Osteoblast (primary cell): Measurements from ENCODE around the gene MEOX1. TPM values are rescaled to one million over a fixed set of nuclear protein-coding genes. Genes with fewer than 3 reads are reported as not detected.

ENCODE experiments used
- DNase-seq: peaks from one replicate; pipeline ENCODE4 v3.0.0; 2011; ENCODE audit warnings: low spot score, mixed read lengths; ENCODE audit not compliant: insufficient read length; ENCODE audit errors: missing footprints
- H2AFZ ChIP-seq: 2 replicates; pipeline ENCODE4 v1.6.0; 2011; ENCODE audit warnings: mild to moderate bottlenecking, low read length
- H3K27ac ChIP-seq: 2 replicates; pipeline ENCODE4 v1.5.1; 2011; ENCODE audit warnings: mild to moderate bottlenecking, low read depth, low read length, moderate library complexity
- H3K27me3 ChIP-seq: 2 replicates; pipeline ENCODE4 v1.6.0; 2012; ENCODE audit warnings: mild to moderate bottlenecking, control low read depth, inconsistent platforms, low read length, moderate library complexity; ENCODE audit not compliant: insufficient read depth
- H3K36me3 ChIP-seq: 2 replicates; pipeline ENCODE4 v1.5.1; 2011; ENCODE audit warnings: mild to moderate bottlenecking, low read length, control low read depth, moderate library complexity; ENCODE audit not compliant: insufficient read depth
- H3K4me1 ChIP-seq: 2 replicates; pipeline ENCODE4 v1.5.1; 2011; ENCODE audit warnings: mild to moderate bottlenecking, low read length, control low read depth, moderate library complexity; ENCODE audit not compliant: insufficient read depth
- H3K4me2 ChIP-seq: 2 replicates; pipeline ENCODE4 v1.6.0; 2011; ENCODE audit warnings: mild to moderate bottlenecking, low read length; ENCODE audit not compliant: insufficient read depth
- H3K4me3 ChIP-seq: fragments of 200-600 bp; sonication (generic); 3 replicates; pipeline ENCODE4 v1.5.1; 2012; ENCODE audit warnings: mild to moderate bottlenecking, low read length, inconsistent platforms; ENCODE audit not compliant: insufficient read depth
- H3K79me2 ChIP-seq: 2 replicates; pipeline ENCODE4 v1.6.0; 2012; ENCODE audit warnings: mild to moderate bottlenecking, low read length, control low read depth, inconsistent platforms; ENCODE audit not compliant: insufficient read depth
- H3K9me3 ChIP-seq: 2 replicates; pipeline ENCODE4 v1.5.1; 2011; ENCODE audit warnings: low read depth, low read length, control low read depth
- H4K20me1 ChIP-seq: 2 replicates; pipeline ENCODE4 v1.6.0; 2012; ENCODE audit warnings: mild to moderate bottlenecking, low read length, control low read depth; ENCODE audit not compliant: insufficient read depth
- total RNA-seq: library from RNA; depleted of rRNA; stranded (reverse); fragments of >200 nt; gene quantifications from 2 replicates; pipeline ENCODE4 v1.2.3, GENCODE V29; 2012
- TF ChIP-seq, protein P1 (sequence below): IDR thresholded peaks from 2 replicates; pipeline ENCODE4 v1.5.1; 2011; ENCODE audit warnings: mild to moderate bottlenecking, low read depth, low read length, moderate library complexity; ENCODE audit errors: extremely low read depth

Gene MEOX1
- total RNA-seq, 1 donor, result under 0.01 TPM

- no peak overlapping the region for H2AFZ ChIP-seq
Observed at GRCh38 chr17:43601280-43602039, 60.3 kb downstream of the MEOX1 start.

GRCh38 chr17:43599835-43600234, 61.9 kb downstream of the MEOX1 start:
- Histone ChIP-seq H3K4me3 (no peak overlapping the region), H3K27me3 (peaks cover 5% of the 10 kb centered on the region), H3K4me1 (peaks cover 13% of the 10 kb centered on the region), H3K36me3 (no peaks in the 10 kb centered on the region), H3K9me3 (no peaks in the 10 kb centered on the region), H4K20me1 (no peaks in the 10 kb centered on the region), H3K4me2 (no peak overlapping the region), H3K79me2 (no peaks in the 10 kb centered on the region), H3K27ac (no peak overlapping the region), H2AFZ (no peak overlapping the region)
- peak; percentile 84 for DNase-seq
- TF ChIP-seq, protein P1, sequence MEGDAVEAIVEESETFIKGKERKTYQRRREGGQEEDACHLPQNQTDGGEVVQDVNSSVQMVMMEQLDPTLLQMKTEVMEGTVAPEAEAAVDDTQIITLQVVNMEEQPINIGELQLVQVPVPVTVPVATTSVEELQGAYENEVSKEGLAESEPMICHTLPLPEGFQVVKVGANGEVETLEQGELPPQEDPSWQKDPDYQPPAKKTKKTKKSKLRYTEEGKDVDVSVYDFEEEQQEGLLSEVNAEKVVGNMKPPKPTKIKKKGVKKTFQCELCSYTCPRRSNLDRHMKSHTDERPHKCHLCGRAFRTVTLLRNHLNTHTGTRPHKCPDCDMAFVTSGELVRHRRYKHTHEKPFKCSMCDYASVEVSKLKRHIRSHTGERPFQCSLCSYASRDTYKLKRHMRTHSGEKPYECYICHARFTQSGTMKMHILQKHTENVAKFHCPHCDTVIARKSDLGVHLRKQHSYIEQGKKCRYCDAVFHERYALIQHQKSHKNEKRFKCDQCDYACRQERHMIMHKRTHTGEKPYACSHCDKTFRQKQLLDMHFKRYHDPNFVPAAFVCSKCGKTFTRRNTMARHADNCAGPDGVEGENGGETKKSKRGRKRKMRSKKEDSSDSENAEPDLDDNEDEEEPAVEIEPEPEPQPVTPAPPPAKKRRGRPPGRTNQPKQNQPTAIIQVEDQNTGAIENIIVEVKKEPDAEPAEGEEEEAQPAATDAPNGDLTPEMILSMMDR, result no peak

More at GRCh38 chr17:43601280-43602039, 60.3 kb downstream of the MEOX1 start:
- TF ChIP-seq, protein P1, result no peak
- H4K20me1 ChIP-seq, result no peaks in the 10 kb centered on the region
- H3K9me3 ChIP-seq, result no peaks in the 10 kb centered on the region
- H3K27ac ChIP-seq, result no peak overlapping the region
- no peak for DNase-seq
- H3K4me3 ChIP-seq, result no peak overlapping the region
- H3K27me3 ChIP-seq, result peaks cover 7% of the 10 kb centered on the region
- no peaks in the 10 kb centered on the region for H3K79me2 ChIP-seq
- H3K4me2 ChIP-seq, result no peak overlapping the region
- H3K36me3 ChIP-seq, result no peaks in the 10 kb centered on the region
- peaks cover 13% of the 10 kb centered on the region for H3K4me1 ChIP-seq

GRCh38 chr17:43599046-43599395, 62.7 kb downstream of the MEOX1 start:
- H3K36me3 ChIP-seq, result no peaks in the 10 kb centered on the region
- no peaks in the 10 kb centered on the region for H3K79me2 ChIP-seq
- H3K27me3 ChIP-seq, result no peaks in the 10 kb centered on the region
- TF ChIP-seq, protein P1, result no peak
- H3K4me1 ChIP-seq, result peaks cover 13% of the 10 kb centered on the region
- no peak overlapping the region for H3K4me3 ChIP-seq
- H4K20me1 ChIP-seq, result no peaks in the 10 kb centered on the region
- no peak overlapping the region for H3K4me2 ChIP-seq
- H3K27ac ChIP-seq, result no peak overlapping the region
- no peaks in the 10 kb centered on the region for H3K9me3 ChIP-seq
- DNase-seq, result no peak
- no peak overlapping the region for H2AFZ ChIP-seq

GRCh38 chr17:43598357-43599045, 63.2 kb downstream of the MEOX1 start:
- Histone ChIP-seq H3K27me3 (no peaks in the 10 kb centered on the region), H2AFZ (no peak overlapping the region), H4K20me1 (no peaks in the 10 kb centered on the region), H3K36me3 (no peaks in the 10 kb centered on the region), H3K27ac (no peak overlapping the region), H3K79me2 (no peaks in the 10 kb centered on the region), H3K4me3 (no peak overlapping the region), H3K9me3 (no peaks in the 10 kb centered on the region), H3K4me2 (no peak overlapping the region), H3K4me1 (peaks cover 13% of the 10 kb centered on the region)
- DNase-seq, result no peak
- TF ChIP-seq, protein P1, result no peak
